ENCODE data around the gene PARN.

Gene PARN

GRCh38 chr16:14529010-14529669 is 100.9 kb downstream of the PARN start:
- H3K27ac ChIP-seq: no peak overlapping the region
- H3K4me3 ChIP-seq (ENCODE audit: low read depth in 1 of 2, low read length in 1 of 2): no peak overlapping the region
- no peaks in the 10 kb centered on the region for H3K36me3 ChIP-seq
- no peaks in the 10 kb centered on the region for H3K27me3 ChIP-seq
- no peaks in the 10 kb centered on the region for H3K9me3 ChIP-seq
- H3K4me1 ChIP-seq (ENCODE audit: control insufficient read depth in 1 of 2, insufficient read depth in 1 of 2, low read depth in 1 of 2, low read length in 1 of 2): no peaks in the 10 kb centered on the region
- no peak for TF ChIP-seq CTCF (IDR thresholded peaks at IDR 0.05)

- Histone ChIP-seq H3K27ac (no peak overlapping the region), H3K27me3 (no peaks in the 10 kb centered on the region), H3K9me3 (no peaks in the 10 kb centered on the region), H3K4me1 (ENCODE audit: control insufficient read depth in 1 of 2, insufficient read depth in 1 of 2, low read depth in 1 of 2, low read length in 1 of 2) (no peaks in the 10 kb centered on the region), H3K4me3 (ENCODE audit: low read depth in 1 of 2, low read length in 1 of 2) (no peak overlapping the region), H3K36me3 (no peaks in the 10 kb centered on the region)
- no peak for TF ChIP-seq CTCF (IDR thresholded peaks at IDR 0.05)
Measured at GRCh38 chr16:14528306-14528705, 101.8 kb downstream of the PARN start.

- Histone ChIP-seq H3K36me3 (no peaks in the 10 kb centered on the region), H3K4me1 (ENCODE audit: control insufficient read depth in 1 of 2, insufficient read depth in 1 of 2, low read depth in 1 of 2, low read length in 1 of 2) (no peaks in the 10 kb centered on the region), H3K9me3 (no peaks in the 10 kb centered on the region), H3K27ac (no peak overlapping the region), H3K27me3 (no peaks in the 10 kb centered on the region), H3K4me3 (ENCODE audit: low read depth in 1 of 2, low read length in 1 of 2) (no peak overlapping the region)
- no peak for TF ChIP-seq CTCF (IDR thresholded peaks at IDR 0.05)
Measured at GRCh38 chr16:14527411-14528044, 102.5 kb downstream of the PARN start.

- Histone ChIP-seq H3K4me3 (ENCODE audit: low read depth in 1 of 2, low read length in 1 of 2) (no peak overlapping the region), H3K27ac (no peak overlapping the region), H3K9me3 (no peaks in the 10 kb centered on the region), H3K36me3 (no peaks in the 10 kb centered on the region), H3K4me1 (ENCODE audit: control insufficient read depth in 1 of 2, insufficient read depth in 1 of 2, low read depth in 1 of 2, low read length in 1 of 2) (peaks cover 0 to 5% of the 10 kb centered on the region in 2 experiments), H3K27me3 (no peaks in the 10 kb centered on the region)
- TF ChIP-seq CTCF (IDR thresholded peaks at IDR 0.05): no peak
Measured at GRCh38 chr16:14525596-14525995, 104.5 kb downstream of the PARN start.

- H3K36me3 ChIP-seq: no peaks in the 10 kb centered on the region
- H3K9me3 ChIP-seq: no peaks in the 10 kb centered on the region
- H3K27ac ChIP-seq: no peak overlapping the region
- H3K4me3 ChIP-seq (ENCODE audit: low read depth in 1 of 2, low read length in 1 of 2): no peak overlapping the region
- no peak for TF ChIP-seq CTCF (IDR thresholded peaks at IDR 0.05)
- peaks cover 0 to 5% of the 10 kb centered on the region in 2 experiments for H3K4me1 ChIP-seq (ENCODE audit: control insufficient read depth in 1 of 2, insufficient read depth in 1 of 2, low read depth in 1 of 2, low read length in 1 of 2)
- no peaks in the 10 kb centered on the region for H3K27me3 ChIP-seq
Measured at GRCh38 chr16:14524979-14525378, 105.1 kb downstream of the PARN start.
